A204.1 (cell line): ENCODE results near the gene ANKRD13A.
"Not testable (repeated sequence)": the region's sequence is repeated elsewhere in the genome, so short reads cannot be mapped to it uniquely, and the experiment has no call there.

Experiments
- FAIRE-seq: peaks from 2 replicates; lab custom pipeline; 2012; peaks lifted over from hg19 to GRCh38; lab: Jason Lieb, UNC

Gene ANKRD13A

GRCh38 chr12:109983432-109984142 is 15.6 kb upstream of the ANKRD13A start:
- no peak for FAIRE-seq

GRCh38 chr12:109986236-109986635 is 13.0 kb upstream of the ANKRD13A start:
- FAIRE-seq, result not testable (repeated sequence)

- FAIRE-seq, result no peak
Observed at GRCh38 chr12:109987615-109988014, 11.6 kb upstream of the ANKRD13A start.

- FAIRE-seq, result no peak
Observed at GRCh38 chr12:109988274-109988673, 11.0 kb upstream of the ANKRD13A start.

GRCh38 chr12:109988903-109989302 is 10.3 kb upstream of the ANKRD13A start:
- FAIRE-seq, result no peak

GRCh38 chr12:109989380-109989779 is 9.8 kb upstream of the ANKRD13A start:
- FAIRE-seq, result no peak

- no peak for FAIRE-seq
Observed at GRCh38 chr12:109991586-109991985, 7.6 kb upstream of the ANKRD13A start.

GRCh38 chr12:109993091-109993490 is 6.1 kb upstream of the ANKRD13A start:
- FAIRE-seq, result no peak

- no peak for FAIRE-seq
Observed at GRCh38 chr12:109994401-109995175, 4.6 kb upstream of the ANKRD13A start.

- FAIRE-seq, result no peak
Observed at GRCh38 chr12:109995361-109995685, 3.9 kb upstream of the ANKRD13A start.

- no peak for FAIRE-seq
Observed at GRCh38 chr12:109995686-109996482, 3.3 kb upstream of the ANKRD13A start, which contains the start of gene GIT2. GIT2 (minus strand) TSS chr12:109996368; CDS start chr12:109996224, 144 bp downstream.

GRCh38 chr12:109996483-109996853 is 2.8 kb upstream of the ANKRD13A start:
- FAIRE-seq, result no peak

GRCh38 chr12:109997393-109997792 is 1.8 kb upstream of the ANKRD13A start:
- no peak for FAIRE-seq

GRCh38 chr12:109998241-109998903 is 858 bp upstream of the ANKRD13A start:
- FAIRE-seq, result no peak

- FAIRE-seq, result no peak
Observed at GRCh38 chr12:109999649-109999971, 380 bp downstream of the ANKRD13A start.

- FAIRE-seq, result no peak
Observed at GRCh38 chr12:109999983-110000505, 814 bp downstream of the ANKRD13A start.

- FAIRE-seq, result no peak
Observed at GRCh38 chr12:110001596-110001995, 2.4 kb downstream of the ANKRD13A start.

GRCh38 chr12:110002676-110003515 is 3.7 kb downstream of the ANKRD13A start:
- FAIRE-seq, result no peak

GRCh38 chr12:110004598-110004997 is 5.4 kb downstream of the ANKRD13A start:
- no peak for FAIRE-seq

GRCh38 chr12:110005319-110005973 is 6.2 kb downstream of the ANKRD13A start:
- no peak for FAIRE-seq

- FAIRE-seq, result no peak
Observed at GRCh38 chr12:110006115-110006514, 6.9 kb downstream of the ANKRD13A start.
